ENCODE measurements around the gene DNAJB9.

The DNAJB9 gene

GRCh38 chr7:108604307-108605077, 34.8 kb downstream of the DNAJB9 start:
- H3K4me3 ChIP-seq (ENCODE audit: low read depth, low read length): no peak overlapping the region

- H3K4me3 ChIP-seq (ENCODE audit: low read depth, low read length): no peak overlapping the region
Measured at GRCh38 chr7:108605559-108606201, 36.0 kb downstream of the DNAJB9 start.

- H3K4me3 ChIP-seq (ENCODE audit: low read depth, low read length): no peak overlapping the region
Measured at GRCh38 chr7:108609643-108610042, 40.0 kb downstream of the DNAJB9 start.

- no peak overlapping the region for H3K4me3 ChIP-seq (ENCODE audit: low read depth, low read length)
Measured at GRCh38 chr7:108611268-108611667, 41.6 kb downstream of the DNAJB9 start.

GRCh38 chr7:108613147-108613948, 43.7 kb downstream of the DNAJB9 start:
- no peak overlapping the region for H3K4me3 ChIP-seq (ENCODE audit: low read depth, low read length)

- H3K4me3 ChIP-seq (ENCODE audit: low read depth, low read length): no peak overlapping the region
Measured at GRCh38 chr7:108613949-108614381, 44.3 kb downstream of the DNAJB9 start.

GRCh38 chr7:108614896-108615295, 45.2 kb downstream of the DNAJB9 start:
- H3K4me3 ChIP-seq (ENCODE audit: low read depth, low read length): no peak overlapping the region

- no peak overlapping the region for H3K4me3 ChIP-seq (ENCODE audit: low read depth, low read length)
Measured at GRCh38 chr7:108618056-108618455, 48.4 kb downstream of the DNAJB9 start.

GRCh38 chr7:108623220-108623619, 53.5 kb downstream of the DNAJB9 start:
- H3K4me3 ChIP-seq (ENCODE audit: low read depth, low read length): no peak overlapping the region

Measured in iPS-11a (cell line).